ENCODE measurements around the gene TEKT1.
A peak's percentile ranks its signal among the peaks of the same experiment; 100 is the strongest.
"Not testable (repeated sequence)": the region's sequence is repeated elsewhere in the genome, so short reads cannot be mapped to it uniquely, and the experiment has no call there.

The TEKT1 gene

DNA sequence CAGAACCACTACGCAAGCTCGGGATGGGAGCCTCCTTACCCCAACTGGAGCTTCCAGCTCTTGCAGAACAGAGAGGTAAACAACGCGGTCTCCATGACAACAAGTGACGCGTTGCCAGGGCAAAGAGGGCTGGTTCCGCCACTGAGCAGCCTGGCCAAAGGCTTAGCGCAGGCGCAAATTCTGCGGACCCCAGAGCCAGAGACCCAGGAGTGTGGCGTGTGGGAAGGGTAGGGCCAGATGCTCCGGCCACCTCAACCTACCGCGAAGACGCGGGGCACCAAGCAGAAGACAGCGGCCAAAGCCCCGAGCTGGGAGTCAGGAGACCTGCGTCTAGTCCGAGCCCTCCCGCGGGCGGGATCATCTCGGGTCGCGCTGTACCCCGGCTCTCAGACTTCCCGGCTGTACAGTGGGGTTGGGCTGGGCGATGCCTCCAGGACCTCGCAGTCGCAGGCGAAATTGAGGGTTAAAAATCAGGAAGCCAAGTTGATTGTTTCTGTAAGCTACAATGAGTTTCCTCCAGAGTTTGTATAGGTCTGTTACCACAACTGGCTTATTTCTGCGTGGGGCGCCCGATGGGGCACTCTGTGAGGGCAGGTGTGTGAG, at the start of gene TEKT1:
Gene TEKT1, minus strand, starts transcription at position 69 of the 603 bp plus-strand sequence. CDS start 1,353 bp downstream, outside the sequence.
- peak within 1 kb of the TSS; percentile 32 to 54 for H3K4me3 ChIP-seq (replicated peaks in 1 of 2; ENCODE audit: low read depth in 2 of 2, low read length in 2 of 2)
- TF ChIP-seq, protein P1, sequence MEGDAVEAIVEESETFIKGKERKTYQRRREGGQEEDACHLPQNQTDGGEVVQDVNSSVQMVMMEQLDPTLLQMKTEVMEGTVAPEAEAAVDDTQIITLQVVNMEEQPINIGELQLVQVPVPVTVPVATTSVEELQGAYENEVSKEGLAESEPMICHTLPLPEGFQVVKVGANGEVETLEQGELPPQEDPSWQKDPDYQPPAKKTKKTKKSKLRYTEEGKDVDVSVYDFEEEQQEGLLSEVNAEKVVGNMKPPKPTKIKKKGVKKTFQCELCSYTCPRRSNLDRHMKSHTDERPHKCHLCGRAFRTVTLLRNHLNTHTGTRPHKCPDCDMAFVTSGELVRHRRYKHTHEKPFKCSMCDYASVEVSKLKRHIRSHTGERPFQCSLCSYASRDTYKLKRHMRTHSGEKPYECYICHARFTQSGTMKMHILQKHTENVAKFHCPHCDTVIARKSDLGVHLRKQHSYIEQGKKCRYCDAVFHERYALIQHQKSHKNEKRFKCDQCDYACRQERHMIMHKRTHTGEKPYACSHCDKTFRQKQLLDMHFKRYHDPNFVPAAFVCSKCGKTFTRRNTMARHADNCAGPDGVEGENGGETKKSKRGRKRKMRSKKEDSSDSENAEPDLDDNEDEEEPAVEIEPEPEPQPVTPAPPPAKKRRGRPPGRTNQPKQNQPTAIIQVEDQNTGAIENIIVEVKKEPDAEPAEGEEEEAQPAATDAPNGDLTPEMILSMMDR (IDR thresholded peaks at IDR 0.05; ENCODE audit: low read depth, low read length): no peak

DNA sequence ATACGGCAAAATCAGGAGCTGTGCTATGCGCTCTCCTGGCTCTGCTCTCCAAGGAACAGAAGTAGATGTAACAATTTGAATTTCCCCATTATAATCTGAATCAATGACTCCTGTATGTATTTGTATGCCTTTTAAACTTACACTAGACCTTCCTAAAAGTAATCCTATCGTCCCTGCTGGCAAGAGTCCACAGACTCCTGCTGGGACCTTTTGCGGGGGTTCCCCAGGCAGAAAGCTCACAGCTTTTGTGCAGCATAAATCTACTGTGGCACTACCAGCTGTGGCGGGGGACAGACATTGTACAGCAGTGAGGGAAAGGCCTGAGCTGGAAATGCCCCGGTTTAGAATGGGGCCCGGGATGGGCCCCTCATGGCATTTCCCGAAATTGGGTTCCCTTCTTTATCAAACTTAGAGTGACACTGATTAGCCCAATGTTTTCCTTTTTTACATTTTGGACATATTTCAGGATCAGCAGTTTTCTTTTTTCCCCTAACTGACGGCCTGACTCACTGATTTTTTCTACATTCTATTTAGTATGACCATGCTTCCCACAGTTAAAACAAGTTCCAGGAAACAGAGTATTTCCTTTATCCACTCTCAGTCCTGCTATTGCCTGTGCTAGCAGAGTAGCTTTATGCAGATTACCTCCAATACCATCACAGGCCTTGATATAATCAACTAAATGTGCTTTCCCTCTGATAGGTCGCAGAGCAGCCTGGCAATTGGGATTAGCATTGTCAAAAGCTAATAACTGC, 47.9 kb upstream of the TEKT1 start:
- not testable (repeated sequence) for DNase-seq (ENCODE audit: low read depth in 2 of 2); H3K4me3 ChIP-seq (replicated peaks in 1 of 2; ENCODE audit: low read depth in 2 of 2, low read length in 2 of 2)

More for the DNA sequence above, at the start of gene TEKT1:
- DNase-seq (ENCODE audit: low read depth in 2 of 2): peak; percentile 82 to 84

DNA sequence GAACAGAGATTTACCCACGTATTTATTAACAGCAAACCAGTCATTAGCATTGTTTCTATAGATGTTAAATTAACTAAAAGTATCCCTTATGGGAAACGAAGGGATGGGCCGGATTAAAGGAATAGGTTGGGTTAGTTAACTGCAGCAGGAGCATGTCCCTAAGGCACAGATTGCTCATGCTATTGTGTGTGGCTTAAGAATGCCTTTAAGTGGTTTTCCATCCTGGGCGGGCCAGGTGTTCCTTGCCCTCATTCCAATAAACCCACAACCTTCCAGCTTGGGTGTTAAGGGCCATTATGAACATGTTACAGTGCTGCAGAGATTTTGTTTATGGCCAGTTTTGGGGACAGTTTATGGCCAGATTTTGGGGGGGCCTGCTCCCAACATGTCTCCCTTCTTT, 43.7 kb upstream of the TEKT1 start:
- H3K4me3 ChIP-seq (replicated peaks in 1 of 2; ENCODE audit: low read depth in 2 of 2, low read length in 2 of 2); DNase-seq (ENCODE audit: low read depth in 2 of 2): not testable (repeated sequence)

DNA sequence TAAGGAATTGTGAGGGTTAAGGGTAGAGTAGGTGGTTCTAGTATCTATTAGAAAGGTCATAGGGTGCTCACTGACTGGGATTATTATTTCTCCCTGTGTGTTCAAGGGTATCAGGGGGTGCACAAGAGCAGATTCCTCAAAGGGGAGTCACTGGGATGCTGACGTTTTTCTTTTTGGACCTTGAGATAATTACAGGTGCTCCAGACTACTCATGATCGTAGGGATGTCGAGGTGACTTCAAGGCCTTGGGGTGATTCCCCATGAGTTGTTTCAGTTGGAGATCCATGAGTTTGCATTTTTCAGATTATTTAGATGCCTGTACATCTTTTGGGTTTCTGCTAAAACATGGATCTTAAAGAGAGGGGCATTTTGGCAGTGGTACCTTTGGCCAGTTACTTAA, 41.4 kb upstream of the TEKT1 start:
- H3K4me3 ChIP-seq (replicated peaks in 1 of 2; ENCODE audit: low read depth in 2 of 2, low read length in 2 of 2): no peak overlapping the region
- TF ChIP-seq, protein P1 (IDR thresholded peaks at IDR 0.05; ENCODE audit: low read depth, low read length): no peak
- DNase-seq (ENCODE audit: low read depth in 2 of 2): no peak

DNA sequence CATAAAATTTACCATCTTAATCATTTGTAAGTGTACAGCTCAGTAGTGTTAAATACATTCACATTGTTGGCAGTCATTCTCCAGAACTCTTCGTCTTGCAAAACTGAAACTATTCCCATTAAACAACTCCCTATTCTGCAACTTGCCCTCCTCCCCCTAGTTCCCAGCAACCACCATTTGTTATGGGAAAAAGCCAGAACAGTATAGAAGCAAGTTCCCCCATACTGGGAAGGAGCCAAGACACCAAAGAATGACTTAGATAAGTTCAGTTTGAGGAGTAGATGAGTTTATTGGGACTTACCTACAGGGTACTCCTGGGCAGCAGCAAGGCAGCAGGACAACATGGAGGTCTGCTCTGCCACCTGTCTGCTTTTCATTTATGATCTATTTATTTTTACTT, 39.3 kb upstream of the TEKT1 start:
- no peak overlapping the region for H3K4me3 ChIP-seq (replicated peaks in 1 of 2; ENCODE audit: low read depth in 2 of 2, low read length in 2 of 2)
- TF ChIP-seq, protein P1 (IDR thresholded peaks at IDR 0.05; ENCODE audit: low read depth, low read length): no peak
- no peak for DNase-seq (ENCODE audit: low read depth in 2 of 2)

DNA sequence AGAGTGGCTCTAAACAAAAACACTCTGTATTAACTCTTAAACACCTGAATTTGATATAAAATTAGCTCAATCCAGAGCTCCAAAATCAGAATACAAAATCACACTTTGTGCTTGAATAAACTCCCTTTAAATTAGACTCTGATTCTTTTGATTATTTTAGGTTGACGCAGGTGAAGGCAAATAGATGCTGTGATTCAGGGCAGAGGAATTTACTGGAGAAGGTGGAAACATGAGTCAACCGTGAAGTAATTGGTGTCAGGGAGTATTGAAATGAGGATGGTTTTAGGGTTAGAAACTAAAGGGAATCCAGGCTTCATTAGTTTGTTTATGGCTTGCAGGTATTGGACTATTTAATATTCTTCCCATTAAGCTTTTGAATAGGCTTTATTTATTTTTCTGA, 37.1 kb upstream of the TEKT1 start:
- DNase-seq (ENCODE audit: low read depth in 2 of 2): no peak
- TF ChIP-seq, protein P1 (IDR thresholded peaks at IDR 0.05; ENCODE audit: low read depth, low read length): no peak
- H3K4me3 ChIP-seq (replicated peaks in 1 of 2; ENCODE audit: low read depth in 2 of 2, low read length in 2 of 2): no peak overlapping the region

DNA sequence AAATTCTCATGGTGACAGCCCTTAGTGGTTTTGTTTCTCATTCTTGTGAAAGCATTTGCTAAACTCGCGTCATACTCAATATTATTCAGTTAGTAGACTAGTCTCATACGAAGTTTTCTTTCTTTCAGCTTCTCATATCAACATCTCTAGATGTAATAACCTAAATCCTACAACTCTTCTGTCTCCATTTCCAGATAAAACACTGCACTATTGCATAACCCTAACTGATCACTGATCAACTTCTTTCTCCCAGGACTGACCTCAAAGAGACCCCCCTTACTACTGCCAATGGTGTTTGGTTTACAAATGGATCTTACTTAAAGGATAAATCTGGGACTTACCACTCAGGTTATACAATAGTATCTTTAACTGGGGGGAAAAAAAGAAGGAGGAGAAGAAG, 36.3 kb upstream of the TEKT1 start:
- DNase-seq (ENCODE audit: low read depth in 2 of 2): no peak
- H3K4me3 ChIP-seq (replicated peaks in 1 of 2; ENCODE audit: low read depth in 2 of 2, low read length in 2 of 2): no peak overlapping the region
- TF ChIP-seq, protein P1 (IDR thresholded peaks at IDR 0.05; ENCODE audit: low read depth, low read length): no peak

DNA sequence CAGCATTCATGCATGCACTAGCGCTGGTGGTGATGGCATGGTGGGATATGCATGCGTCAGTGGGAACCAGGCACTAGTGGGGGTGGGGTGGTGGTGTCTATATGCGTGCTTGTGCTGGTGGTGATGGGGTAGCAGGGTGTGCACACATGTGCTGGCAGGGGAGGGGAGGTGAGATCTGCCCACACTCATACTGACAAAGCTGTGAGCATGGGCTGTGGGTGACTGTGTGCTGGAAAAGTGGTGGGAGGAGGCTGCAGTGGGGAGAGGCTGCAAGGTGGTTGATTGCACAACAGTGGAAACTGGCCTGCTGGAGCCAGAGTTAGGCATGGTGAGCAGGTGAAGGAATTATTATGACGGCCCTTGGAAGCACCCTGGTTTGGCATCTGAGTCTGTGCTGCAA, 31.3 kb upstream of the TEKT1 start:
- no peak overlapping the region for H3K4me3 ChIP-seq (replicated peaks in 1 of 2; ENCODE audit: low read depth in 2 of 2, low read length in 2 of 2)
- TF ChIP-seq, protein P1 (IDR thresholded peaks at IDR 0.05; ENCODE audit: low read depth, low read length): no peak
- DNase-seq (ENCODE audit: low read depth in 2 of 2): no peak
